Measurements from ENCODE around the gene TMC3. TPM values are rescaled to one million over a fixed set of nuclear protein-coding genes. Genes with fewer than 3 reads are reported as not detected.

The TMC3 gene
- total and polyA plus RNA-seq, 4 donors = 0.03 TPM; not detected in 3

DNA sequence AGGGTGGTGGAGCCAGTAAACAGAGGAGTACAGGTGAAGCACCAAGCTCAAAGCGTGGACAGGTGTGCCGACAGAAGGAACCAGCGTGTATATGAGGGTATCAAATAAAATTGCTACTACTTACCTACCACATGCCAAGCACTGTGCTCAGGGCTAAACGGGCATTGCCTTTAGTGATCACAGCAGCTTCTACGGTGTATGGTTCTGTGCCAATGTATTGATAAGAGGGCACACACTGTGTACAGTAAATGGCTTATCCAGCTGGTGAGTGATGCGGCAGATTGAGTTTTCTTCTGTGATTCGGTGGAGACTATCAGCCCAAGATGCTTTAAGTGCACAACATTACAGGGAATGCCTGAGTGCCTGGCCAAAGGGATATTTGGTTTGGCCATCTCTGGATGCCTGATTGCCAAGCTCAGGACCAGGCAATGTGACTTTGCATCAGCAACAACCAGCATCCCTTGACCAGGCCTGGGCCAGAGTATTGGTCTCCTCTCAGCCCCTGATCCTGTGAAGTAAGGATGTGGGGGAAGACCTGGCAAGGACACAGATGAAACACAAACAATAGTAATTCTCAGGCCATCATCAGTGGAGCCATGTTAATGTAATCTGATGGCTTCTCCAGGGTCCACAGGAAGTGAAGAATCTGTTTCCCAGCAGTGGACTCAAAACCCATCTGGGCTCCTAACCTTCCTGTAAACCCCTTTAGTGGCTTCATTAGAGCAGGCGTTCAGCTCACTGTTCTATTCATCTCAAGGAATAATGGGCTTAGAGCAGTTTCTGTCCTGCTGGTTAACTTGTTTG lies 64.2 kb downstream of the TMC3 start:
- WGBS, 2 donors = 91 to 97% methylated on average over 8 of the region's 8 CpGs
- H3K27me3 ChIP-seq (ENCODE audit: control insufficient read depth in 3 of 3, insufficient read depth in 3 of 3, low read length in 2 of 3) = no peaks in the 10 kb centered on the region
- no peak overlapping the region for H3K4me3 ChIP-seq
- no peak overlapping the region for H3K9ac ChIP-seq (ENCODE audit: insufficient read depth in 1 of 2, low read length in 2 of 2)
- H3K36me3 ChIP-seq (ENCODE audit: control insufficient read depth in 4 of 4, insufficient read depth in 4 of 4, low read length in 4 of 4) = peaks cover 0 to 33% (median 18%) of the 10 kb centered on the region in 4 donors
- peaks cover 0 to 9% (median 4%) of the 10 kb centered on the region in 5 donors for H3K4me1 ChIP-seq (ENCODE audit: control insufficient read depth in 5 of 5, insufficient read depth in 5 of 5, low read length in 5 of 5)
- no peak overlapping the region for H3K27ac ChIP-seq (ENCODE audit: low read depth in 1 of 2, low read length in 1 of 2)
- no peak for DNase-seq
- peaks cover 0 to 2% (median 0%) of the 10 kb centered on the region in 4 donors for H3K9me3 ChIP-seq (ENCODE audit: control insufficient read depth in 4 of 4, insufficient read depth in 3 of 4, low read length in 3 of 4)
- ATAC-seq (ENCODE audit: insufficient read depth, low FRiP score) = no peak
- TF ChIP-seq, protein P1, sequence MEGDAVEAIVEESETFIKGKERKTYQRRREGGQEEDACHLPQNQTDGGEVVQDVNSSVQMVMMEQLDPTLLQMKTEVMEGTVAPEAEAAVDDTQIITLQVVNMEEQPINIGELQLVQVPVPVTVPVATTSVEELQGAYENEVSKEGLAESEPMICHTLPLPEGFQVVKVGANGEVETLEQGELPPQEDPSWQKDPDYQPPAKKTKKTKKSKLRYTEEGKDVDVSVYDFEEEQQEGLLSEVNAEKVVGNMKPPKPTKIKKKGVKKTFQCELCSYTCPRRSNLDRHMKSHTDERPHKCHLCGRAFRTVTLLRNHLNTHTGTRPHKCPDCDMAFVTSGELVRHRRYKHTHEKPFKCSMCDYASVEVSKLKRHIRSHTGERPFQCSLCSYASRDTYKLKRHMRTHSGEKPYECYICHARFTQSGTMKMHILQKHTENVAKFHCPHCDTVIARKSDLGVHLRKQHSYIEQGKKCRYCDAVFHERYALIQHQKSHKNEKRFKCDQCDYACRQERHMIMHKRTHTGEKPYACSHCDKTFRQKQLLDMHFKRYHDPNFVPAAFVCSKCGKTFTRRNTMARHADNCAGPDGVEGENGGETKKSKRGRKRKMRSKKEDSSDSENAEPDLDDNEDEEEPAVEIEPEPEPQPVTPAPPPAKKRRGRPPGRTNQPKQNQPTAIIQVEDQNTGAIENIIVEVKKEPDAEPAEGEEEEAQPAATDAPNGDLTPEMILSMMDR (IDR thresholded peaks at IDR 0.05; ENCODE audit: control extremely low read depth, extremely low read depth) = no peak

DNA sequence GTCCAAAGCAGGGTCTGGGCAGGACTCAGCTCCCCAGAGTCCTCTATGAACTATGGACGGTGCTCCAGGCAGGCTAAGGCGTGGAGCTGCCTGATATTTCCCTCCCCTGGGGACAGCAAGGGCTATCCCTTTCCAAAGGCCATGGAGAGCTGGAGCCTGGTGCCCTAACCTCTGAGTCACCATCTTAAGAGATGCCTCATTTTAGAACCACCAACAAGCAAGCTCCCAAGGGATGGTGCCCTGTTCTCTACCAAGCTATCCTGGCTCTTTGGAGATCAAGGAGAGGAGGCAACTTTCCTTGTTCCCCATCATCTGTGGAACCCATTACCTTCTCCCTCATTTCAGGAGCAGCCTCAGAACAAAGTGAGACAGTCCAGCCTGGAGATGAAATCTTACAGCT lies 65.8 kb downstream of the TMC3 start:
- no peak overlapping the region for H3K9ac ChIP-seq (ENCODE audit: insufficient read depth in 1 of 2, low read length in 2 of 2)
- ATAC-seq (ENCODE audit: insufficient read depth, low FRiP score) = no peak
- TF ChIP-seq, protein P1 (IDR thresholded peaks at IDR 0.05; ENCODE audit: control extremely low read depth, extremely low read depth) = no peak
- no peak for DNase-seq
- H3K36me3 ChIP-seq (ENCODE audit: control insufficient read depth in 4 of 4, insufficient read depth in 4 of 4, low read length in 4 of 4) = peaks cover 0 to 38% (median 20%) of the 10 kb centered on the region in 4 donors
- H3K9me3 ChIP-seq (ENCODE audit: control insufficient read depth in 4 of 4, insufficient read depth in 3 of 4, low read length in 3 of 4) = peaks cover 0 to 2% (median 0%) of the 10 kb centered on the region in 4 donors
- H3K27ac ChIP-seq (ENCODE audit: low read depth in 1 of 2, low read length in 1 of 2) = no peak overlapping the region
- no peak overlapping the region for H3K4me3 ChIP-seq
- H3K27me3 ChIP-seq (ENCODE audit: control insufficient read depth in 3 of 3, insufficient read depth in 3 of 3, low read length in 2 of 3) = no peaks in the 10 kb centered on the region
- peaks cover 0 to 11% (median 2%) of the 10 kb centered on the region in 5 donors for H3K4me1 ChIP-seq (ENCODE audit: control insufficient read depth in 5 of 5, insufficient read depth in 5 of 5, low read length in 5 of 5)
- WGBS, 2 donors = 89 to 97% methylated on average over 2 of the region's 2 CpGs

DNA sequence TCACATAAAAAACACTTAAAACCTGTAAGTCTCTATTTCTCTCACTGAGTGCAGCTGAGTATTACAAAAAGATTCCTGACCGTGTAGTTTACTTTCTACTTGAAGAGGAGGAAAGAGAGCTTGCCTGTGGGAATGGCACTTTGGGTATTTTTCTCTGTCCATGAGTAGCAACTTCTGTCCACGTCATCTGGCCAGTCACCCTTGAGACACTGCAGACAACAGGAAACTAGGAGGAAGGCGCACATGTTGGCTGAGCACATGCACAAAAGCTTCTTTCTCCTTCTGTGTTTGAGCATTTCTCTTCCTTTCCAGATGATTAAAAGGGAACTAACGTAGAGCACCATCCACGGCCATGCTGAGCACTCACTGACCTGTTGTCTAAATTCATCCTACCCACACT lies 69.8 kb downstream of the TMC3 start:
- Histone ChIP-seq H3K4me1 (ENCODE audit: control insufficient read depth in 5 of 5, insufficient read depth in 5 of 5, low read length in 5 of 5) (peaks cover 0 to 15% (median 0%) of the 10 kb centered on the region in 5 donors), H3K27ac (ENCODE audit: low read depth in 1 of 2, low read length in 1 of 2) (peak overlapping the region in 1 of 2 donors; percentile 2), H3K4me3 (no peak overlapping the region), H3K27me3 (ENCODE audit: control insufficient read depth in 3 of 3, insufficient read depth in 3 of 3, low read length in 2 of 3) (no peaks in the 10 kb centered on the region), H3K9ac (ENCODE audit: insufficient read depth in 1 of 2, low read length in 2 of 2) (no peak overlapping the region), H3K36me3 (ENCODE audit: control insufficient read depth in 4 of 4, insufficient read depth in 4 of 4, low read length in 4 of 4) (peaks cover 0 to 45% (median 14%) of the 10 kb centered on the region in 4 donors), H3K9me3 (ENCODE audit: control insufficient read depth in 4 of 4, insufficient read depth in 3 of 4, low read length in 3 of 4) (peaks cover 0 to 2% (median 0%) of the 10 kb centered on the region in 4 donors)
- DNase-seq = peak in 2 of 3 donors; percentile 23 to 49
- ATAC-seq (ENCODE audit: insufficient read depth, low FRiP score) = peak; percentile 56
- 27 to 28% methylated on average over 5 of the region's 5 CpGs for WGBS, 2 donors
- TF ChIP-seq, protein P1 (IDR thresholded peaks at IDR 0.05; ENCODE audit: control extremely low read depth, extremely low read depth) = no peak

Data from lung (tissue), 12 donors.